GM18858 (cell line): ENCODE measurements around the gene ARHGAP25.

Experiments used
- ATAC-seq: cut with Tn5 transposase; IDR thresholded peaks from one replicate; pipeline ENCODE4 v1.9.1; 2021; ENCODE audit not compliant: unreplicated experiment

ARHGAP25 gene

GRCh38 chr2:68857202-68857845 lies 122.7 kb downstream of the ARHGAP25 start:
- no peak for ATAC-seq

- no peak for ATAC-seq
Measured at GRCh38 chr2:68857855-68858456, 123.3 kb downstream of the ARHGAP25 start.

- ATAC-seq: no peak
Measured at GRCh38 chr2:68860111-68860510, 125.5 kb downstream of the ARHGAP25 start.

- ATAC-seq: no peak
Measured at GRCh38 chr2:68861330-68861729, 126.7 kb downstream of the ARHGAP25 start.

GRCh38 chr2:68862889-68863288 lies 128.3 kb downstream of the ARHGAP25 start:
- no peak for ATAC-seq

- ATAC-seq: no peak
Measured at GRCh38 chr2:68863996-68864395, 129.4 kb downstream of the ARHGAP25 start.

GRCh38 chr2:68865108-68865507 lies 130.5 kb downstream of the ARHGAP25 start:
- no peak for ATAC-seq

GRCh38 chr2:68870215-68870614 lies 135.6 kb downstream of the ARHGAP25 start:
- no peak for ATAC-seq

- ATAC-seq: no peak
Measured at GRCh38 chr2:68871159-68871764, 136.7 kb downstream of the ARHGAP25 start, which contains the start of gene BMP10. Gene BMP10 (minus strand): TSS chr2:68871397. CDS start chr2:68871358, 39 bp downstream.
